Vagina (tissue), 2 donors: ENCODE results near the gene MED16.

Experiments
- CTCF ChIP-seq, 3 experiments: fragments of 450-650 bp in 2 of 3; fragments of 200-600 bp in 1 of 3; sonication (generic) in 1 of 3; IDR thresholded peaks; one replicate each; pipeline ENCODE4 v1.5.1; 2017 to 2019; ENCODE audit warnings: antibody characterized with exemption in 3 of 3, mild to moderate bottlenecking in 2 of 3, moderate library complexity in 2 of 3
- POLR2AphosphoS5 ChIP-seq, 2 donors: sonication (generic); formaldehyde crosslinking; IDR thresholded peaks; one replicate each; pipeline ENCODE4 v1.9.0; 2017; ENCODE audit warnings: antibody characterized with exemption in 2 of 2, mild to moderate bottlenecking in 2 of 2, low read depth in 1 of 2; ENCODE audit not compliant: insufficient read depth in 1 of 2

GRCh38 chr19:896999-897398, 4.0 kb upstream of the MED16 start:
- TF ChIP-seq CTCF (IDR thresholded peaks at IDR 0.05) = no peak
- TF ChIP-seq POLR2AphosphoS5 (IDR thresholded peaks at IDR 0.05; ENCODE audit: insufficient read depth in 1 of 2, low read depth in 1 of 2) = no peak
